HUES6 (cell line): ENCODE data around the gene AVEN.

Experiments used
- H3K27ac ChIP-seq: 2 replicates; pipeline ENCODE4 v1.7.0; 2013; ENCODE audit warnings: low read depth, mild to moderate bottlenecking, low read length, inconsistent platforms
- H3K27me3 ChIP-seq: 2 replicates; pipeline ENCODE4 v1.6.1; 2013; ENCODE audit warnings: low read length; ENCODE audit not compliant: control insufficient read depth, insufficient read depth
- H3K36me3 ChIP-seq: 2 replicates; pipeline ENCODE4 v1.6.1; 2013; ENCODE audit warnings: low read length; ENCODE audit not compliant: control insufficient read depth, insufficient read depth
- H3K4me1 ChIP-seq: 2 replicates; pipeline ENCODE4 v1.6.1; 2013; ENCODE audit warnings: low read length; ENCODE audit not compliant: control insufficient read depth, insufficient read depth
- H3K4me3 ChIP-seq: 2 replicates; pipeline ENCODE4 v1.5.1; 2013; ENCODE audit warnings: low read depth, low read length
- H3K9ac ChIP-seq: one replicate; pipeline ENCODE4 v1.6.1; 2013; ENCODE audit warnings: mild to moderate bottlenecking, low read length
- H3K9me3 ChIP-seq: 2 replicates; pipeline ENCODE4 v1.6.1; 2013; ENCODE audit warnings: low read depth, low read length; ENCODE audit not compliant: control insufficient read depth, insufficient read depth

The AVEN gene

DNA sequence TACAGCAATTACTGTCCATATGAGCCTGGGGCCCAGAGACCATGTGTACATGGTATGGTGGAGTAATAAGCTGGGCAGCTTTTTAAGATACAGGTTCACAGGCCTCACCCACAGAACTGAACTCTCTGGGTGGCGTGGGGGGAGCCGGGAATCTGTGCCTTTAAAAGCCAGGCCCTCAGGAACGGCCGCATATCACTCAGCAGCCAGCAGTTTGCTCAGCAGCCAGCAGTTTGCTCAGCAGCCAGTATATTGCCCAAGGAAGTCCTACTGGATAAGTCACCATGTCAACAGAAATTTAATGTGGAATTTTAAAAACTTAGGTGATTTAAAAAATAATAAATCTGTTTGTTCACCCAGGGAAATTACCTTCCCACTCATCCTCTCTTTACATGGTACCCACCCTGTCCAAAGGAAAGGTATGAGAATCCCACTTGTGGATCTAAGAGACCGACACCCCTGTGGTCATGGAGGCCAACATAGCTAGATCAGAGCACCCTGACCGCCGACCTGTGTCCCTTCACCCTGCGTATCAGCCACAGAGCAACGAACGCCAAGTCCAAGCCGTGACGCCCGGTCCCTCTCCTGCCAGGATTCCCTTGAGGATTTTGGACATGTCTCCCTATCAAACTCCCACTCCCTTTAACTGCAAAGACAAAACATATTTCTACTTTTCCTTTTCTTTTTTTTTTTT, 166.4 kb downstream of the AVEN start:
- peaks cover 15% of the 10 kb centered on the region for H3K4me1 ChIP-seq
- no peaks in the 10 kb centered on the region for H3K9me3 ChIP-seq
- H3K9ac ChIP-seq, result no peak overlapping the region

DNA sequence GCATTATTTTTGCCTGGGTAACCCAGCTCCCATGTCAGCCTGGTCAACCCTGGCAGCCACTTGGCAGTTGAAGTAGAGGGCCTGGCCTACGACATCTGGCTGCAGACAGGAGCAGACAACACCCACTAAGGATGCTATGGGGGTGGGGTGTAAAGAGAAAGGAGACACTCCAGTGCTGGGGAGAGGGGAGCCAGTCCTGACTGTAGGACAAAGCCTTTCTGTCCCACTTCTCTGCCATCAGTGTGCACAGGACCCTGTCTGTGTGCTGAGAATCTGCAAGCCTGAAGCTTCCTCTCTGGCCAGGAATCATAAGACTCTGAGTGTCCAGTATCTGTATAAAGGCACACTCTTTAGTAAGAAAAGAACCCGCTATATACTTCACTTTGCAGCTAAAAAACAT, 167.0 kb downstream of the AVEN start:
- H3K9me3 ChIP-seq, result no peaks in the 10 kb centered on the region
- H3K36me3 ChIP-seq, result 0 out of 2 replicates have a peak, but pooled peaks cover 3% of the 10 kb centered on the region
- no peak overlapping the region for H3K9ac ChIP-seq
- peaks cover 15% of the 10 kb centered on the region for H3K4me1 ChIP-seq
- H3K27me3 ChIP-seq, result no peaks in the 10 kb centered on the region
- no peak overlapping the region for H3K27ac ChIP-seq
- H3K4me3 ChIP-seq, result no peak overlapping the region

More for the DNA sequence above, 166.4 kb downstream of the AVEN start:
- Histone ChIP-seq H3K4me3 (no peak overlapping the region), H3K27me3 (no peaks in the 10 kb centered on the region), H3K36me3 (no peaks in the 10 kb centered on the region), H3K27ac (no peak overlapping the region)

DNA sequence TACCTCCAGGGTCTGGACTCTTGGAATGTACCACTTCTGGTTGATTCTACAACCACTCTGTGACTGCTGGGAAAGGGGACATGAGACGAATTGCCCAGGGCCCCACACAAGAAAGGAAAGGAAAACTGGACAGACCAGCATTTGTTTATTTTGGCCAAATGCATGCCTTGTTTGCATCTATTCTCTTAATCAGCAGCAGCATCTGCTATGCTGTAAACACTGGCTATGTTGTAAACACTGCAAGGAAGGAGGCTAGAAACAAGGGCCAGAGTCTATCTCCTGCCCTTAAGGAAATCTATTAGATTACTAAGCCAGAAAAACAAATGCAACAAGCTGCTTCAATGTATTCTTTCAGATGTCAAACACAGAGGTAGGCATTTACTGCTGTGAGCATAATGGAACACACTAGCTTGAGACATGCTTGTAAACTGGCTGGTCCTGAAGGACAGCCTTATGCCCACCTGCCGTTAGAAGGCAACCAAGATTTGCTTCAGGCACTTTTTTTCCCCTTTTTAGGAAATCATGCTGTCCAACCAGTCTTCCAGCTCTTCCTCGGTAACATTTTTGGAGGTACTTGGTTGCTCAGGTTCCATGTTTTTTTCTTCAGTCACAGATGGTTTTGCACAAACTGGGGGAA, 172.8 kb downstream of the AVEN start:
- Histone ChIP-seq H3K27ac (no peak overlapping the region), H3K9ac (no peak overlapping the region), H3K27me3 (no peaks in the 10 kb centered on the region), H3K9me3 (no peaks in the 10 kb centered on the region), H3K4me1 (peaks cover 13% of the 10 kb centered on the region), H3K4me3 (no peak overlapping the region), H3K36me3 (peaks cover 9% of the 10 kb centered on the region; the same call in 1 of the 2 replicates)

DNA sequence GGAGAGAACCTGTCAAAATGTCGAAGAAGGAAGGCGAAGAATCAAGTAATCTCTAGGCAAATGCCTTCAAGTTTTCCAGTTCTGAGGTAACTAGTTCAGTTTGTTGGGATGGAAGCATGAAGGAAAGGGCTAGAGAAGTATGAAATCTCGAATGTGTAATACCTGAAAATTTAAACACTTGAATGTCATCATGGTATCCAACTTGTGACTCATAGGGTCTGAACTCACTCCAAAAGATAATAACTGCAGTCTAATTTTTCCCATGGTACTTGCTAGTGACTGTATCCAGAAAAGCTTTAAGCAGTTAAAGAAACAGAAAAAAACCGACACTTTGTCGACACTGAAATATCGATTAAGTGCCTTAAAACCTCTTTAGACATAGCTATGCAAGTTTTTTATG, 173.6 kb downstream of the AVEN start:
- H3K9me3 ChIP-seq, result no peaks in the 10 kb centered on the region
- no peaks in the 10 kb centered on the region for H3K27me3 ChIP-seq
- no peak overlapping the region for H3K9ac ChIP-seq
- peaks cover 12% of the 10 kb centered on the region; the same call in 1 of the 2 replicates for H3K36me3 ChIP-seq
- H3K4me1 ChIP-seq, result peaks cover 21% of the 10 kb centered on the region
- H3K4me3 ChIP-seq, result no peak overlapping the region
- no peak overlapping the region for H3K27ac ChIP-seq

DNA sequence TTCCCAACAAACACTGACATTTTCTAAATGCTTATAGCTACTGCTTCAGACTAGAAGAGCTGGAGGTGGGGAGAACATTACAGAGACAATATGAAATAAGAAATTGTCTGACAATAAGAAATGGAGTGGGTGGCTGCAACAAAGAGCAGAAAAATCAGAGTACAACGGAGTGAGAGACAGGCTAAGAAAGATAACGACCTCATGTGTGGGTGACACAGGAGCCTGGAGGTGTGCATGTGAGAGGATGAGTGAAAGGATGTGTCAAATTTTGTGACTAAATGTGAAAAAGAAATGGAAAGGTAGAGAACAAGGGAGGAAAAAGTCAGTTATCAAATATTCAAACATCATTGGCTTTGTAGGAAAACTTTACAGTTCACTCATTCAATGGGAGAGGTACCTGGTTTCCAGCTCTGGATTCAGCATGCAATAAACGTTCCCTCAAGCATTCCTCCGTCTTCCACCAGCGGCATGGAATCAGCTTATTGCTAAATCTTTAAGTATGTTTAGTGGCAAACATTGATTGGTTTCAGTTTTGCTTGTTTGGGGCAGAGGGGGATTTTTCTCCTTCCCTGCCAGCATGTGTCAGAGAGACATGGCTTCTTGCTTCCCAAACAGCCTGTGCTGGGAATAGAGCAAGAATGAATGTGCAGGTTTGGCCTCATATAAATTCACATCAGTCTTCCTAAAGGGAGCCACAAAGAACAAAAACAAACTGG, 174.5 kb downstream of the AVEN start:
- no peaks in the 10 kb centered on the region for H3K27me3 ChIP-seq
- H3K9me3 ChIP-seq, result no peaks in the 10 kb centered on the region
- H3K27ac ChIP-seq, result no peak overlapping the region
- no peak overlapping the region for H3K4me3 ChIP-seq
- peaks cover 12% of the 10 kb centered on the region; the same call in 1 of the 2 replicates for H3K36me3 ChIP-seq
- no peak overlapping the region for H3K9ac ChIP-seq
- peaks cover 28% of the 10 kb centered on the region for H3K4me1 ChIP-seq

DNA sequence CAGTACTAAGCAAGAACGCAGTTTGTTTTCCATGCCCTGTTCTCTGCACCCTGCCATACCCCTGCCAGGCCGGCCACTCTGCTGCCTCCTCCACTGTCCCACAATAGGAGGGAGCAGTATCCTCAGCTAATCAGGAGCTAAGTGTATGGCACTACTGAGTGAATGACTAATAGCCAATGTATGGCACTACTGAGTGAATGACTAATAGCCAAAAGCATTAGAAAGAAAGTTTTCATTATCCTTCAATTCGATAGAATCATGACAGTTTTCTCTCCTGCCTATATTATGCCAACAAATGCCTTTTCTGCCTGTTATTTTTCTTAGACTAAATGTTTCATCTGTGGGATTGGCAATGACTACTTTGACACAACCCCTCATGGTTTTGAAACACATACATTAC, 178.2 kb downstream of the AVEN start:
- Histone ChIP-seq H3K27ac (no peak overlapping the region), H3K9me3 (no peaks in the 10 kb centered on the region), H3K36me3 (peaks cover 6% of the 10 kb centered on the region; the same call in 1 of the 2 replicates), H3K4me3 (no peak overlapping the region), H3K27me3 (no peaks in the 10 kb centered on the region), H3K4me1 (peaks cover 16% of the 10 kb centered on the region), H3K9ac (no peak overlapping the region)

DNA sequence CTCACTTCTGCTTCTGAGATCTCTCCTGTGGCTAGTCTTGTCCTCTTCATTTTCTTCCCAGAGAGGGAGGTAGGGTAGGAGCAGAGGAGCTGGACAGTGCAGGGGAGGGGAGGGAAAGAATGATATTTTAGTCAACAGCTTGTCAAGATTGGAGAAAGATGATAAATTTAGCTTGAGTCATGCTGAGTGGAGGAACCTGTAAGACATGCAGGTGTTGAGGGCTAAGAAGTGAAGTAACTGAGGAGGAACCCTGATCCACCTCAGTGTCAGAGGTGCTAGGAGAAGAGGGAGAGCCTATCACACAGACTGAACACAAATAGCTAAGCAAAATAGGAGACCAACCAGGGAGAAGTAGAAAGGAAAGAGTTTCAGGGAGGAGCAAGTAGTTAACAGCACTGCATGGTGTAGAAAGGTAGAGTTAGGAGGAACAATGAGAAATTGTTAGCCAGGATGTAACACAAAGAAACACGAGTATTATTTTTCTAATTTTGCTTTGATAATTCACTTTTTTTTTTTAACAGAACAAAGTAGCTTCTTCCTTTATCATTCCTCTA, 178.9 kb downstream of the AVEN start:
- Histone ChIP-seq H3K9me3 (no peaks in the 10 kb centered on the region), H3K36me3 (peaks cover 6% of the 10 kb centered on the region; the same call in 1 of the 2 replicates), H3K4me1 (peaks cover 16% of the 10 kb centered on the region), H3K9ac (no peak overlapping the region), H3K27ac (no peak overlapping the region), H3K4me3 (no peak overlapping the region), H3K27me3 (no peaks in the 10 kb centered on the region)

DNA sequence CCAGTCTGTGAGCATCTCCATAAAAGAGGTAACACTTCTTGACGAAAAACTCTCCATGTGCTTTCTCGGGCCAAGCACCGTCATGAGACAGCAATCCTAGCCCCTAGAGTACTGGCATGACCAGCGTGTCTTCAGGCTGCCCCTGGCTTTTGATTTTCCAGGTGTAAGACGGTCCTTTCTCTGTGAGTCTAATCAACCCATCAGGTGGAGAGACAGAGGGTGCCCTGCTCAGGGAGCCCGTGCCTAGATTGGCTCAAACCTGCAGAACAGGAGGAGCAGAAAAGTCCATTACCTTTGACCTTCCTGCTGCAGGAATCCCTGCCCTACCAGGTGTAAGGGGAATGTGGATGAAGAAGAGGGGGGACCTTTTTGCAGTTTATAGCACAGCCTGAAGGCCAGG, 180.2 kb downstream of the AVEN start:
- H3K4me1 ChIP-seq, result peaks cover 16% of the 10 kb centered on the region
- no peaks in the 10 kb centered on the region for H3K27me3 ChIP-seq
- H3K9me3 ChIP-seq, result no peaks in the 10 kb centered on the region
- H3K36me3 ChIP-seq, result peaks cover 6% of the 10 kb centered on the region; the same call in 1 of the 2 replicates
- no peak overlapping the region for H3K9ac ChIP-seq
- no peak overlapping the region for H3K4me3 ChIP-seq
- no peak overlapping the region for H3K27ac ChIP-seq

DNA sequence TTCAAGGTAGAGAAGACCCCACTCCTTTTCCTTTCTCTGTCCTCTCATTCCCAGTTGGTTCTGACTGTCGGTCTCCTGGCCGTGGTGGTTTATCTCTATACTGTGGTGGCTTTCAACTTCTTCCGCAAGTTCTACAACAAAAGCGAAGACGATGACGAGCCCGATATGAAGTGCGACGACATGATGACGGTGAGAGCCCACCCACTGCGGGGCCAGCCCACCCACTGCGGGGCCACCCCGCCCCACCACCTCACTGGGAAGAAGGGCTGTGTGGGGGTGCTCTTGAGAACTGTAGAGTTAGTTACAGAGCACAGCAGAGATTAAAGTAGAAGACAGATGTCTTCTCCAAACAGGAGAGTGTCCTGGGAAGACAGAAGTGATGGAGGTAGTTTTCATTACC, 181.3 kb downstream of the AVEN start:
- H3K36me3 ChIP-seq, result peaks cover 4% of the 10 kb centered on the region; the same call in 1 of the 2 replicates
- H3K4me3 ChIP-seq, result no peak overlapping the region
- no peak overlapping the region for H3K9ac ChIP-seq
- H3K4me1 ChIP-seq, result peaks cover 22% of the 10 kb centered on the region
- no peak overlapping the region for H3K27ac ChIP-seq
- no peaks in the 10 kb centered on the region for H3K27me3 ChIP-seq
- no peaks in the 10 kb centered on the region for H3K9me3 ChIP-seq

DNA sequence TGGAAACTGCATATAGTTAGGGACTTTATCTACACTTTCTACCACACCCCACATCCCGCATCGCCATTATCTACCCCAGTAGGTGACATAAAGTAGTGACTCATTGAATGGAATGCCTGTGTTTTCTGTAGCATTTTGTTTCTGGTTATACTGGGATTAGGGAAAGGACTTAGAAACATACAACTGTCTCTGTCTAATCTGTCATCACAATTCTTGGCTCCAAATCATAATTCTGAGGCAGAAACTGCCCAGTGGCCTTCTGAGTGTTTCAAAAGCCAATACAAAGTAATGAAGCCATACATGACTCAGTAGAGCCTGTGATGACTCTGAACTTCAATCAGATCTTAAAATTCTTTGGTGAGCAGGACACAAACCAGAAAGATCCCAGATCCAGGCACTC, 186.4 kb downstream of the AVEN start:
- no peaks in the 10 kb centered on the region; the same call in 1 of the 2 replicates for H3K36me3 ChIP-seq
- no peaks in the 10 kb centered on the region for H3K9me3 ChIP-seq
- H3K27ac ChIP-seq, result no peak overlapping the region
- no peak overlapping the region for H3K9ac ChIP-seq
- no peak overlapping the region for H3K4me3 ChIP-seq
- H3K27me3 ChIP-seq, result no peaks in the 10 kb centered on the region
- peaks cover 18% of the 10 kb centered on the region; the same call in 1 of the 2 replicates for H3K4me1 ChIP-seq
